GM21737 (cell line): ENCODE results near the gene SHMT2.

ENCODE experiments used
- ATAC-seq: cut with Tn5 transposase; IDR thresholded peaks from one replicate; pipeline ENCODE4 v1.9.1; 2021; ENCODE audit warnings: mild to moderate bottlenecking, moderate library complexity; ENCODE audit not compliant: unreplicated experiment

SHMT2 gene

DNA sequence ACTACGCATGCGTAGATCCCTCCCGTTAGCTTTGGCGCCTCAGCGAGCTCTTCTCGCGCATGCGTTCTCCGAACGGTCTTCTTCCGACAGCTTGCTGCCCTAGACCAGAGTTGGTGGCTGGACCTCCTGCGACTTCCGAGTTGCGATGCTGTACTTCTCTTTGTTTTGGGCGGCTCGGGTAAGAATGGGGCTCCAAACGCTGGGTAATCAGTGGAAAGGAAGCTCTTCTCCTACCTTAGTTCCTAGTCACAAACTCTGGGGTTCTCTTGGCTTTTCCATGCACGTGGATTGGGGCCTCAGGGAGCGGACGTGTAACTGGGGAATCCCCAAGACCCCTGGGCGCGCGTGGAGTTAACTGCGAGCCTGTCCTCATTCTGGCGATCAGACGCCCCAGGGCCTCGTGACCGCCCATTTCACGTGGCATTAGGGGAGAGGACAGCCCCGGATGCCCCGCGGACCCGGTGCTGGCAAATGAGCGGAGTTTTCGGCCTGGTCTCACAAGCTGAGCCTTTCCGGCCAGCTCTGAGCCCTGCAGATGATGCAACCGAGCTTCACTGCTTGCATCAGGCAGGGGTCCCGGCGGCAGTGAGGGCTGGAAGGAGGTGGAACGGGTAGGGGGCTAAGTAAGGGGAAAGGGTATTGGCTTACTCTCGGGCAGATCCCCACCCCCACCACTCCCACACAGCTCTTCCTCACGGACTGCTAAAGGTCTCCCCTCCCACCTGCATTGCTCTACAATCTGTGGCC lies at the start of gene SHMT2:
Gene SHMT2 (plus strand): TSS at position 78 of the 747 bp plus-strand sequence. CDS start 68 bp downstream, at position 146.
- ATAC-seq, result peak; percentile 47

DNA sequence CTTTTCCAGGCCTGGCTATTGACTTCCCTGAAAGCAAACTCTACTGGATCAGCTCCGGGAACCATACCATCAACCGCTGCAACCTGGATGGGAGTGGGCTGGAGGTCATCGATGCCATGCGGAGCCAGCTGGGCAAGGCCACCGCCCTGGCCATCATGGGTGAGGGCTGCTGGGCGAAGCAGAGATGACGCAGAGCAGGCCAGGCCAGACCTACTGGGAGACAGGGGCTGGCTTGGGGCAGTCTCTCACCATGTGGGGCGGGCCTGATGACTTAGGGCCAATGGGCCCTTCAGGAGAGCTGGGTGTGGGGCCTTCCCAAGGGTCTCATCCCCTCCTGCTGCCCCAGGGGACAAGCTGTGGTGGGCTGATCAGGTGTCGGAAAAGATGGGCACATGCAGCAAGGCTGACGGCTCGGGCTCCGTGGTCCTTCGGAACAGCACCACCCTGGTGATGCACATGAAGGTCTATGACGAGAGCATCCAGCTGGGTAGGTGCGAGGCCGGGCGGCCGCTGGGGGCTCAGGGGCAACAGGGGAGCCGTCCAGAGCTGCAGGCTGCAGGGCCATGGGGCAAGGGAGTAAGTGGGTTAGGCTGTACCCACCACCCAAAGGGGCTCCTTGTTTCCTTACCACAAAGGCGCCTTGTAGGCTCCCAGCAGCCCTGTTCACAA lies 49.1 kb upstream of the SHMT2 start:
- ATAC-seq, result no peak

DNA sequence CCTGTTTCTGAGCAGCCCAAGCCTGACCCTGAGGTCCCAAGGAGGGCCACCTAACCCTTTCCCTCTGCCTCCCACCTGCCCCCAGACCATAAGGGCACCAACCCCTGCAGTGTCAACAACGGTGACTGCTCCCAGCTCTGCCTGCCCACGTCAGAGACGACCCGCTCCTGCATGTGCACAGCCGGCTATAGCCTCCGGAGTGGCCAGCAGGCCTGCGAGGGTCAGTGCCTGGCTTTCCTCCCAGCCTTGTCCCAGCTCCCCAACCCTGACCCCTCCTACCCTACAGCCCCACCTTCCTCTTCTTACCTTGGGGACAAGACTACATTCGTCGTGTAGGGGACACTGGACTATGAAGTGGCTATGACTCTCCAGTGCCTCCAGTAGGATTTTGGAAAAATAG lies 48.4 kb upstream of the SHMT2 start:
- no peak for ATAC-seq

DNA sequence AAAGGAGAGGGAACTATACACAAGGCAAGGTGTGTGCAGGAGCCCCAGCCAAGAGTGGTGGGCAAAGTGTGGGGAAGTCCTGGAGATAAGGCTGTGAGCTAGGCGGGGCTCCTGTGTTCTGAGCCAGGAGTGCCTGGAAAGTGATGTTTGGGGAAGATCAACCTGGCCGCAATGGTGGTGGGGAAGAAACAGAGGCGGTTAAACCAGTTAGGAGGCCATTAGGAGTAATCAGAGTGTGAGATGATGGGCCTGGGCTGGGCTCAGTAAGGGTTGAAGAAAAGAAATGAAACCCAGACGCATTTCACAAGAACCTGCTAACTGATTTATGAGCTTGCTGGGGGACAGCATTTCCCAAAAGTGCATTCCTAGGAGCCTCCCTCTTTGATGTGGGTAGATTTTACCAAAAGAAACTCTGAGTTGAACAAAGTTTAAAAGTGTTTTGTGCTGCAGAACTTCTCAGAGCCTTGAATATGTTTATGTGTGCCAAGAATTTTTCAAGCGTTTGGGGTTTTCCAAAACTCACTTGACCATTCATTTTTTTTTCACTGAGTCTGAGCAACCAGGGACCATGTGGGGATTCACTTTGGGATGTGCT lies 47.9 kb upstream of the SHMT2 start:
- no peak for ATAC-seq

DNA sequence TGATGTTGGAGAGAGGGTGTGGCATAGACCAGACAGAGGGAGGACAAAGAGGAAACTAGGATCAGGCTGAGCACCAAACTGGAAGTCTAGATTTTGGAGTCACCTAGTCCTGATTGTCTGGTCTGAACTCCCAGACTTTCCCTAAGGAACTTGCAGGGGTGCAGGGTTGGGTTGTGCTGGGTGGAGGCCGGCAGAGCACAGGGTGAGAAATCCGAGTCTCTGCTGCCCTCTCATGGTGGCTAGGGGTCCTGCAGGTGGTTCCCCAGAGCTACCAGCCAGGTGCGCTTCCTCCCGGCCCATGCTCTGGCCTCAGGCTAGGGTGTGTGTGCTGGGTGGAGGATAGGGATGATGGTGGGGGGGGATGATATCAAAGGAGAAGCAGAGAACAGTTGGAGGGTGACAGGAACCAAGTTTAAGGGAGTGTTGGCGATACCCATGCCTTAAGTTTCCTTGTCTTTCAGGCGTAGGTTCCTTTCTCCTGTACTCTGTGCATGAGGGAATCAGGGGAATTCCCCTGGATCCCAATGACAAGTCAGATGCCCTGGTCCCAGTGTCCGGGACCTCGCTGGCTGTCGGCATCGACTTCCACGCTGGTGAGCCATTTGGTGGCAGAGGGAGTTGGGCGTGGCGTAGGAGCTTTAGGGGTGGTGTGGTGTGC lies 46.5 kb upstream of the SHMT2 start:
- ATAC-seq, result peak; percentile 80

DNA sequence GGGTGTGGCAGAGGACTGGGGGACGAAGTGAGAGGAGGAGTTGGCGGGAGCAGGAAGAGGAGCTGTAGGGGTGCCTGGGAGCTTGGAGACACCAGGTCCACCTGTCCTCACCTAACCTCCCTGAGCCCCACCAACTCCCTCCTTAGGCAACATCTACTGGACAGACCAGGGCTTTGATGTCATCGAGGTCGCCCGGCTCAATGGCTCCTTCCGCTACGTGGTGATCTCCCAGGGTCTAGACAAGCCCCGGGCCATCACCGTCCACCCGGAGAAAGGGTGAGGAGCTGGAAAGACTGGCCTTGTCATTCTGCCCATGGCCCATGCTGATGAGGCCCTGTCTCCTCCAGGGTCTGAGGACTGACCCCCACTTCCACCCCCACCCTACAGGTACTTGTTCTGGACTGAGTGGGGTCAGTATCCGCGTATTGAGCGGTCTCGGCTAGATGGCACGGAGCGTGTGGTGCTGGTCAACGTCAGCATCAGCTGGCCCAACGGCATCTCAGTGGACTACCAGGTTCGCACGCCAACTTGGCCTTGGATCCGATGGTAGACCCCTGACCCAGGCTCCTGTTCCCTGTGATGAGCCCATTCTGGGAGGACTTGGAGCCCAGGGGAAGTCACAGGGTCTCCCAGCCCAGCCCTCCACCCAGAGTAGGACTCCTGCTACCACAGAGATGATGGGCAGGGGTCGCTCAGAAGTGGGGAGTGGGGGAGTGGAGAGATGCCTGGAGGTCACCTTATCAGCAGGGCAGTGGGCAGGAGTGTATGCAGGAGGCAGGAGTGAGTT lies 45.4 kb upstream of the SHMT2 start:
- no peak for ATAC-seq

- ATAC-seq, result no peak
Measured at GRCh38 chr12:57185403-57185802, 44.1 kb upstream of the SHMT2 start.

DNA sequence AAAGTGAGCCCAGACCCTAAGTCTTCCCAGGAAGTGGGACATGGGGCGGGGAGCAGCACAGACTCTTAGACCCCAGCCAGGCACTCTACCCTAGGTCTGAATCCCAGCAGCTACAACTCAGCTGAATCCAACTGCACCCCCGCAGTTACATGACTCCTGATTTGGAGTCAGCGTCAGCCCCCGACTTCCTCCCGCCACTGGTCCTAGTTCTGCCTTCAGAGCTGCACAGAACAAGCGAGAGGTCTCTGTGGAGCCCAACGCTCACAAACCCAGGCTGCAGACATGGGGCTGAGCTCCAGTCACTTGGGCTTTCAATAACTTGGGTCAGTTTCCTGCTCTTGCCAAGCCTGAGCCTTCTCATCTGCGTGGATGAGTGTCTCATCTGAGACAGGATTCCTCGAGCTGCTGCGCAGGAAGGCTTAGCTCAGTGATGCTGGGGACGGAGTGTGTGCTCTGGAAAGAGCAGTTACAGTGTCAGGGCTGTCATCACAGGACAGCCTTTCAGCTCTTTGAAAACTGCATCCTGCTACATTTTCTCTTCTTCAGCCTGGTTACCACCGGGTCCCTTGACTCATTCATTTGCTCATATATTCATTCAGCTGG lies 43.5 kb upstream of the SHMT2 start:
- no peak for ATAC-seq

- no peak for ATAC-seq
Measured at GRCh38 chr12:57187222-57188089, 42.1 kb upstream of the SHMT2 start.

GRCh38 chr12:57188090-57188425 lies 41.5 kb upstream of the SHMT2 start:
- ATAC-seq, result no peak

GRCh38 chr12:57190037-57190436 lies 39.5 kb upstream of the SHMT2 start:
- ATAC-seq, result no peak

DNA sequence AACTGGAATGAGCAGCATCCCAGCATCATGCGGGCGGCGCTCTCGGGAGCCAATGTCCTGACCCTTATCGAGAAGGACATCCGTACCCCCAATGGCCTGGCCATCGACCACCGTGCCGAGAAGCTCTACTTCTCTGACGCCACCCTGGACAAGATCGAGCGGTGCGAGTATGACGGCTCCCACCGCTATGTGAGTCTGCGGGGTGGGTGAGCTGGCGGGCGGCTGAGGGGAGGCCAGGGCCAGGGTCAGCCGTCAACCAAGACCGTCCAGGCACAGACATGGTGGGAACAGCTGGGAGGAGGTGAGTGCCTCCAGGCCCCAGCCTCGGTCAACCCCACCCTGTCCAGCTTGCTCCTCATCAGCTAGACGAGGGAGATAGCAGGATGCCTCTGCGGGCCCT lies 38.7 kb upstream of the SHMT2 start:
- no peak for ATAC-seq

DNA sequence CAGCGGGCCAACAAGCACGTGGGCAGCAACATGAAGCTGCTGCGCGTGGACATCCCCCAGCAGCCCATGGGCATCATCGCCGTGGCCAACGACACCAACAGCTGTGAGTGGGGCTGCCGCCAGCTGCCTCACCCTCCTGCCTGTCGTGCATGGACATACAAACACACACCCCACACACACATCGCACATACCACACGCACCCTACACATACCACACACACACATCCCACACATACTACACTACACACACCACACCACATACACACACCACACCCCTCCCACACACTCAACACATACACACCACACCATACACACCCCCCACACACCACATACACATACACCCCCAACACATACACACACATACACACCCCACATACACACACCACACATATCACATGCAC lies 38.1 kb upstream of the SHMT2 start:
- no peak for ATAC-seq

DNA sequence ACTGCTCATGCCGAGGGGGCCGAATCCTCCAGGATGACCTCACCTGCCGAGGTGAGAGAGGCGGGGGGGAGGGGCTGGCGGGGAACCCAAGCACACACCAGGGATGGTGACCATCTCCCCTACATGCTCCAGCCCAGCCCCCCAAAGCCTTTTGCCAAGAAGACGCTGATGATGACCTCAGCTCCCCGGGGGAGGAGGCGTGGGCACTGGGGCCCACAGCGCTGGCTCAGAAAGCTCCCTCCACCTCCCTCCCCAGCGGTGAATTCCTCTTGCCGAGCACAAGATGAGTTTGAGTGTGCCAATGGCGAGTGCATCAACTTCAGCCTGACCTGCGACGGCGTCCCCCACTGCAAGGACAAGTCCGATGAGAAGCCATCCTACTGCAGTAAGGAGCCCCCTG lies 36.6 kb upstream of the SHMT2 start:
- no peak for ATAC-seq

DNA sequence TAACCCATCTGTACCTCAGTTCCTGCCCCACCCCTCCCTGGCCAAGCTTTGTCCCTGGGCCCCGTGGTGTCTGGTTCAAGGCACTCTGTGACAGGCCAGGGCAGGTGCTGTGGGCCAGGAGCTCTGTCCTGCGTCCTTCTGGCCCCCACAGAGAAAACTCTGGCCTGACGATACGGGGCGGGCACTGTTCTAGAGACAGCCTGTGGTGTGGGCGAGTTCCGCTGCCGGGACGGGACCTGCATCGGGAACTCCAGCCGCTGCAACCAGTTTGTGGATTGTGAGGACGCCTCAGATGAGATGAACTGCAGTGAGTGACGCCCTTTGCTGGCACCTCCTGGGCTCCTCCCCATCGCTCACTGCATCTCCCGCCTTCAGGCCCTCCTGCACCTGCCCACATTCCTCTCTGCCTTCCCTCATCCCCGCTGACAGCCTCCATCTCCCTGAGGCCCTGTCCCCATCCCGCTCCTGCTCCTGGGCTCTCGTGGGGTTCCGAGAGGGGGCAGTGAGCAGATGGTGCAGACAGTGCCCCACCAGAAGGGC lies 35.7 kb upstream of the SHMT2 start:
- no peak for ATAC-seq

- no peak for ATAC-seq
Measured at GRCh38 chr12:57194253-57194652, 35.3 kb upstream of the SHMT2 start.

DNA sequence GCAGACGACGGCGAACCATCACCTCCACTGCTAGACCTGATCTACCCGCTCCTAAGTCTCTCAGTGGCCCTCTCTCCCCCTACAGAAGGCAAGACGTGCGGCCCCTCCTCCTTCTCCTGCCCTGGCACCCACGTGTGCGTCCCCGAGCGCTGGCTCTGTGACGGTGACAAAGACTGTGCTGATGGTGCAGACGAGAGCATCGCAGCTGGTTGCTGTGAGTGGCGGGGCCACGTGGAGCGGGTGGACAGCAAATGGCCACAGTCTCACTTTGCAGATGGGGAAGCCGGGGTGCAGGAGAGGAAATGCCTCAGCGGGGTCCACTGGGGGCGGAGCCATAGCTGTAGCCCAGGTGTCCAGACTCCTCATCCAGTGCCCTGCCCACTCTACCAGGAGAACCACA lies 34.3 kb upstream of the SHMT2 start:
- ATAC-seq, result no peak

DNA sequence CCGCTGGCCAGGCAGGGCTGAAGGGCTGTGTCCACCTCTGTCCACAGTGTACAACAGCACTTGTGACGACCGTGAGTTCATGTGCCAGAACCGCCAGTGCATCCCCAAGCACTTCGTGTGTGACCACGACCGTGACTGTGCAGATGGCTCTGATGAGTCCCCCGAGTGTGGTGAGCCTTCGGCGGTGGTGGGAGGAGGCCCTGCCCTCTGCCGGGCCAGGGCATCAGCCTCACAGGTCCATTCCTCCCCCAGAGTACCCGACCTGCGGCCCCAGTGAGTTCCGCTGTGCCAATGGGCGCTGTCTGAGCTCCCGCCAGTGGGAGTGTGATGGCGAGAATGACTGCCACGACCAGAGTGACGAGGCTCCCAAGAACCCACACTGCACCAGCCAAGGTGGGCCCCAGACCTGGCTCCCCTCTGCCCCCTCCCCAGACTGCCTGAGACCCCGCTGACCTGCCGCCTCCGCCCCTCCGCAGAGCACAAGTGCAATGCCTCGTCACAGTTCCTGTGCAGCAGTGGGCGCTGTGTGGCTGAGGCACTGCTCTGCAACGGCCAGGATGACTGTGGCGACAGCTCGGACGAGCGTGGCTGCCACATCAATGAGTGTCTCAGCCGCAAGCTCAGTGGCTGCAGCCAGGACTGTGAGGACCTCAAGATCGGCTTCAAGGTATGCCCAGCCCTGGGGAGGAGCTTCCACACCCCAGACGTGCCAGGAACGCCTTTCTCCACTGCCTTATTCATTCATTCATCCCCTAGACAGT lies 33.7 kb upstream of the SHMT2 start:
- ATAC-seq, result no peak

- ATAC-seq, result no peak
Measured at GRCh38 chr12:57196439-57196838, 33.1 kb upstream of the SHMT2 start.
